NCI-H146 (cell line): ENCODE measurements around the gene GJB4.
A peak's percentile ranks its signal among the peaks of the same experiment; 100 is the strongest.

ENCODE experiments used
- DNase-seq: peaks from one replicate; lab custom pipeline; 2025; lab: John Stamatoyannopoulos, UW

The GJB4 gene

GRCh38 chr1:34778381-34778780, 18.8 kb downstream of the GJB4 start:
- no peak for DNase-seq

- DNase-seq = no peak
Measured at GRCh38 chr1:34779005-34779404, 19.5 kb downstream of the GJB4 start.

GRCh38 chr1:34779526-34779925, 20.0 kb downstream of the GJB4 start:
- no peak for DNase-seq

GRCh38 chr1:34779962-34780361, 20.4 kb downstream of the GJB4 start:
- DNase-seq = no peak

- no peak for DNase-seq
Measured at GRCh38 chr1:34780528-34780927, 21.0 kb downstream of the GJB4 start.

GRCh38 chr1:34781071-34781843, 21.7 kb downstream of the GJB4 start, which contains the start of gene GJB3:
Gene GJB3 (plus strand): TSS chr1:34781214. CDS start chr1:34784763, 3,549 bp downstream.
- no peak for DNase-seq

- no peak for DNase-seq
Measured at GRCh38 chr1:34781844-34782391, 22.4 kb downstream of the GJB4 start.

- no peak for DNase-seq
Measured at GRCh38 chr1:34784751-34785221, 25.2 kb downstream of the GJB4 start.

- DNase-seq = no peak
Measured at GRCh38 chr1:34785231-34785874, 25.8 kb downstream of the GJB4 start.

- no peak for DNase-seq
Measured at GRCh38 chr1:34785875-34786470, 26.4 kb downstream of the GJB4 start.

- DNase-seq = peak; percentile 54
Measured at GRCh38 chr1:34786521-34787325, 27.2 kb downstream of the GJB4 start.

GRCh38 chr1:34787461-34788420, 28.2 kb downstream of the GJB4 start:
- no peak for DNase-seq

- DNase-seq = no peak
Measured at GRCh38 chr1:34790985-34791384, 31.4 kb downstream of the GJB4 start.

GRCh38 chr1:34792424-34792823, 32.9 kb downstream of the GJB4 start:
- DNase-seq = no peak

GRCh38 chr1:34792868-34793727, 33.6 kb downstream of the GJB4 start, which contains the start of gene GJA4:
Gene GJA4 (plus strand): TSS chr1:34792999. CDS start chr1:34794214, 1,215 bp downstream.
- no peak for DNase-seq

- no peak for DNase-seq
Measured at GRCh38 chr1:34794001-34794789, 34.7 kb downstream of the GJB4 start.

- no peak for DNase-seq
Measured at GRCh38 chr1:34794790-34795180, 35.2 kb downstream of the GJB4 start.

- no peak for DNase-seq
Measured at GRCh38 chr1:34795916-34796315, 36.4 kb downstream of the GJB4 start.

- no peak for DNase-seq
Measured at GRCh38 chr1:34796990-34797389, 37.5 kb downstream of the GJB4 start.
